GM12878 (cell line): ENCODE measurements around the gene CDKN2A. TPM values are rescaled to one million over a fixed set of nuclear protein-coding genes. Genes with fewer than 3 reads are reported as not detected.

Experiments used
- ATAC-seq: fragments of 200-7000 bp; cut with Tn5 transposase; 3 replicates; pipeline ENCODE4 v1.9.1; 2020; ENCODE audit warnings: mild to moderate bottlenecking, moderate library complexity
- BruUV-seq: library from RNA; stranded (reverse); fragments of 400-500 nt; replicated peaks from 2 replicates; lab custom pipeline; 2021; lab: Mats Ljungman, UMichigan
- CTCF ChIA-PET: fragments of 300-600 bp; sonication (Branson Sonifier 250); formaldehyde crosslinking; extraction: SDS; loops from one replicate; lab custom pipeline; 2021; ENCODE audit warnings: inconsistent platforms; lab: Yijun Ruan, JAX
- POLR2A ChIA-PET: fragments of 350-600 bp; formaldehyde crosslinking; extraction: SDS; loops from one replicate; lab custom pipeline; 2021; ENCODE audit warnings: inconsistent platforms; lab: Charles Lee
- RAD21 ChIA-PET: fragments of 300-600 bp; sonication (Branson Sonifier 250); formaldehyde crosslinking; loops from one replicate; lab custom pipeline; 2023; ENCODE audit warnings: antibody characterized with exemption; ENCODE audit not compliant: unreplicated experiment; lab: Charles Lee
- SMC1A ChIA-PET: fragments of 300-600 bp; sonication (Branson Sonifier 250); formaldehyde crosslinking; loops from one replicate; lab custom pipeline; 2023; ENCODE audit not compliant: unreplicated experiment, uncharacterized antibody; lab: Charles Lee
- DNase-seq: peaks from one replicate; pipeline ENCODE4 v3.0.0-alpha.2; 2011; ENCODE audit warnings: low read depth, low spot score
- FAIRE-seq: peaks from 3 replicates; lab custom pipeline; 2011; peaks lifted over from hg19 to GRCh38; lab: Jason Lieb, UNC
- H2AFZ ChIP-seq: 2 replicates; pipeline ENCODE4 v1.6.0; 2011; ENCODE audit warnings: low read depth, low read length, control low read depth; ENCODE audit not compliant: control insufficient read depth
- H3K27ac ChIP-seq: 2 replicates; pipeline ENCODE4 v1.5.1; 2011; ENCODE audit warnings: control low read depth; ENCODE audit not compliant: control insufficient read depth, insufficient read depth
- H3K27me3 ChIP-seq, 2 experiments: replicated peaks in 1 of 2; 2 replicates each; pipeline versions ENCODE4 v1.6.0 to v1.6.1; 2011; ENCODE audit warnings: low read length in 1 of 2; ENCODE audit not compliant: control insufficient read depth in 2 of 2, insufficient read depth in 2 of 2
- H3K36me3 ChIP-seq, 2 experiments: 2 replicates each; pipeline ENCODE4 v1.5.1; 2011; ENCODE audit warnings: low read length in 1 of 2; ENCODE audit not compliant: control insufficient read depth in 2 of 2, insufficient read depth in 2 of 2
- H3K4me1 ChIP-seq: 2 replicates; pipeline ENCODE4 v1.6.1; 2011; ENCODE audit warnings: mild to moderate bottlenecking, low read length, moderate library complexity, mixed read lengths; ENCODE audit not compliant: control insufficient read depth, insufficient read depth
- H3K4me2 ChIP-seq: 2 replicates; pipeline ENCODE4 v1.6.0; 2011; ENCODE audit warnings: control low read depth; ENCODE audit not compliant: control insufficient read depth, insufficient read depth
- H3K4me3 ChIP-seq: fragments of 200-600 bp; sonication (generic); 2 replicates; pipeline ENCODE4 v1.5.1; 2016
- H3K79me2 ChIP-seq: 2 replicates; pipeline ENCODE4 v1.6.0; 2011; ENCODE audit warnings: low read length; ENCODE audit not compliant: control insufficient read depth, insufficient read depth
- H3K9ac ChIP-seq: 2 replicates; pipeline ENCODE4 v1.8.0; 2011; ENCODE audit warnings: low read length, control low read depth, mixed read lengths; ENCODE audit not compliant: control insufficient read depth, insufficient read depth
- H3K9me3 ChIP-seq: replicated peaks from 3 replicates; pipeline ENCODE4 v1.5.1; 2011; ENCODE audit warnings: mild to moderate bottlenecking, low read length; ENCODE audit not compliant: control insufficient read depth, insufficient read depth
- H4K20me1 ChIP-seq: 2 replicates; pipeline ENCODE4 v1.6.0; 2011; ENCODE audit not compliant: control insufficient read depth, insufficient read depth
- BHLHE40 ChIP-seq, 2 experiments: fragments of 450-650 bp in 1 of 2; IDR thresholded peaks; 2 replicates each; pipeline ENCODE4 v1.6.1; 2011 to 2017; ENCODE audit warnings: low read depth in 2 of 2, borderline replicate concordance in 1 of 2, improper control_type of control experiment in 1 of 2, low read length in 1 of 2, mild to moderate bottlenecking in 1 of 2
- ETV6 ChIP-seq, 2 experiments: fragments of 450-650 bp in 1 of 2; IDR thresholded peaks in 1 of 2; conservative IDR thresholded peaks in 1 of 2; 2 replicates each; pipeline ENCODE4 v1.6.1; 2014; ENCODE audit warnings: antibody characterized with exemption in 1 of 2, borderline replicate concordance in 1 of 2, low read depth in 1 of 2, mild to moderate bottlenecking in 1 of 2, moderate library complexity in 1 of 2
- FOS ChIP-seq: IDR thresholded peaks from 3 replicates; pipeline ENCODE4 v1.6.1; 2011; ENCODE audit warnings: borderline replicate concordance; ENCODE audit not compliant: insufficient read length; ENCODE audit errors: extremely low read depth
- IKZF1 ChIP-seq: fragments of 450-650 bp; conservative IDR thresholded peaks from 2 replicates; pipeline ENCODE4 v1.6.1; 2017; ENCODE audit warnings: antibody characterized with exemption, mild to moderate bottlenecking
- KLF5 ChIP-seq: fragments of 450-650 bp; IDR thresholded peaks from 2 replicates; pipeline ENCODE4 v1.6.1; 2014; ENCODE audit warnings: mild to moderate bottlenecking; ENCODE audit not compliant: partially characterized antibody
- MEF2A ChIP-seq: IDR thresholded peaks from 2 replicates; pipeline ENCODE4 v1.6.1; 2011; ENCODE audit warnings: low read depth, mild to moderate bottlenecking, low read length, moderate library complexity; ENCODE audit not compliant: insufficient read depth
- MXI1 ChIP-seq: fragments of 150-350 bp; IDR thresholded peaks from 2 replicates; pipeline ENCODE4 v1.6.1; 2011; ENCODE audit warnings: low read depth, mild to moderate bottlenecking, inconsistent platforms, low read length, improper control_type of control experiment
- PBX3 ChIP-seq: IDR thresholded peaks from 2 replicates; pipeline ENCODE4 v1.6.1; 2011; ENCODE audit warnings: mild to moderate bottlenecking, low read depth, low read length, moderate library complexity; ENCODE audit not compliant: insufficient replicate concordance
- RAD51 ChIP-seq: fragments of 450-650 bp; IDR thresholded peaks from 2 replicates; pipeline ENCODE4 v1.6.1; 2016; ENCODE audit warnings: moderate library complexity, mild to moderate bottlenecking, inconsistent platforms
- RBBP5 ChIP-seq: fragments of 200-600 bp; sonication (generic); conservative IDR thresholded peaks from 2 replicates; pipeline ENCODE4 v1.6.1; 2016
- RELB ChIP-seq: fragments of 450-650 bp; IDR thresholded peaks from 2 replicates; pipeline ENCODE4 v1.6.1; 2017; ENCODE audit warnings: low read depth, mild to moderate bottlenecking, moderate library complexity
- SIN3A ChIP-seq: IDR thresholded peaks from 2 replicates; pipeline ENCODE4 v1.6.1; 2012; ENCODE audit warnings: low read depth, low read length, improper control_type of control experiment
- SMARCA5 ChIP-seq: fragments of 450-650 bp; IDR thresholded peaks from 2 replicates; pipeline ENCODE4 v1.6.1; 2017; ENCODE audit warnings: mild to moderate bottlenecking
- YY1 ChIP-seq: IDR thresholded peaks from 2 replicates; pipeline ENCODE4 v1.6.1; 2011; ENCODE audit warnings: low read depth, mild to moderate bottlenecking, low read length
- ZZZ3 ChIP-seq: IDR thresholded peaks from 2 replicates; pipeline ENCODE4 v1.6.1; 2011; ENCODE audit warnings: low read depth; ENCODE audit not compliant: control insufficient read depth, insufficient read length
- WGBS: methylation state at CpG from one replicate; pipeline ENCODE4 v1.1.6; 2016; ENCODE audit warnings: low lambda C conversion rate; ENCODE audit not compliant: insufficient replicate concordance, insufficient coverage; ENCODE audit errors: missing lambda C conversion rate; 5-methylcytosine and 5-hydroxymethylcytosine counted together
- in situ Hi-C: fragments of 300-500 bp; cut with MboI; formaldehyde crosslinking; loops from 9 replicates; pipeline ENCODE4 v1.14.3; 2018; ENCODE audit warnings: mixed read lengths
- intact Hi-C: fragments of 100-400 bp; cut with micrococcal nuclease; formaldehyde crosslinking; loops from one replicate; pipeline ENCODE4 v1.14.2; 2022; ENCODE audit not compliant: unreplicated experiment
- polyA plus RNA-seq, 11 experiments: library from polyadenylated mRNA; depleted of rRNA in 4 of 11; unstranded in 6 of 11; stranded (reverse) in 5 of 11; fragments of >200 nt; fragmentation: Nextera tagmentation in 4 of 11; fragmentation: Illumina TruSeq in 1 of 11; extraction: Ambion mirVana in 4 of 11; extraction: Trizol in 1 of 11; gene quantifications; 1 replicate in 1 of 11; 2 replicates in 10 of 11; pipeline versions ENCODE4 v1.2.1 to v1.2.3, GENCODE V29; 2011 to 2016; ENCODE audit warnings: inconsistent platforms in 2 of 11, missing spikeins in 2 of 11, low read depth in 1 of 11
- total RNA-seq, 4 experiments: library from RNA; depleted of rRNA in 3 of 4; stranded (reverse); fragments of >200 nt in 3 of 4; fragmentation: Illumina TruSeq in 1 of 4; extraction: Trizol in 1 of 4; gene quantifications; 2 replicates each; pipeline versions ENCODE4 v1.2.1 to v1.2.3, GENCODE V29; 2013 to 2021

Gene CDKN2A
- total and polyA plus RNA-seq, 10 of the 15 experiments (the other 5 are each of a cell fraction or from before 2014, with no cell fraction given), result 0.84 to 41.2 (median 18.4) TPM

GRCh38 chr9:22002038-22002437 lies 7.8 kb upstream of the CDKN2A start:
- CTCF ChIA-PET, result interaction anchor here (1.0 to 2.7 kb wide), 3 partner anchors 118 to 190 kb away, joined by 4 to 7 read pairs (median 4); no protein-coding TSS in a partner anchor
- no peak for FAIRE-seq
- Histone ChIP-seq H4K20me1 (no peaks in the 10 kb centered on the region), H3K36me3 (no peaks in the 10 kb centered on the region), H3K4me3 (no peak overlapping the region)
- TF ChIP-seq MEF2A, result no peak
- no peak for TF ChIP-seq ZZZ3
- TF ChIP-seq, all 136 proteins: peak for 0
- ATAC-seq, result no peak
- BruUV-seq, result no TSS peak
- no peak for DNase-seq
- H3K9me3 ChIP-seq, result no peaks in the 10 kb centered on the region
- POLR2A ChIA-PET, result no interaction called here
- WGBS, result 0% methylated on average over 1 of the region's 1 CpG
- in situ Hi-C loops (no loop called here), intact Hi-C loops (no loop called here)
- peaks cover 12% of the 10 kb centered on the region for H3K4me1 ChIP-seq
- no peak overlapping the region for H2AFZ ChIP-seq
- no peaks in the 10 kb centered on the region; a peak in 1 of 4 replicates for H3K27me3 ChIP-seq
- no peak overlapping the region for H3K27ac ChIP-seq
- no peak overlapping the region for H3K4me2 ChIP-seq
- SMC1A ChIA-PET, result interaction anchor here (1.1 to 1.8 kb wide), 2 partner anchors 15 to 189 kb away, joined by 3 to 5 read pairs; no protein-coding TSS in a partner anchor
- H3K9ac ChIP-seq, result no peak overlapping the region
- RAD21 ChIA-PET, result no interaction called here
- H3K79me2 ChIP-seq, result no peaks in the 10 kb centered on the region

GRCh38 chr9:21998026-21998425 lies 3.8 kb upstream of the CDKN2A start:
- Histone ChIP-seq H4K20me1 (no peaks in the 10 kb centered on the region), H3K4me3 (no peak overlapping the region), H3K9ac (no peak overlapping the region), H3K4me1 (peaks cover 4% of the 10 kb centered on the region; the same call in 1 of the 2 replicates), H3K36me3 (no peaks in the 10 kb centered on the region), H3K9me3 (no peaks in the 10 kb centered on the region), H3K79me2 (peaks cover 11% of the 10 kb centered on the region), H3K27ac (no peak overlapping the region), H3K4me2 (no peak overlapping the region), H2AFZ (no peak overlapping the region), H3K27me3 (no peaks in the 10 kb centered on the region)
- no peak for ATAC-seq
- WGBS, result 78% methylated on average over 2 of the region's 2 CpGs
- ChIA-PET RAD21 (interaction anchor here (1.0 kb wide), 1 partner anchor 10 kb away, joined by 6 read pairs; the partner anchor contains the start of gene CDKN2B), SMC1A (interaction anchor here (3.8 kb wide), 1 partner anchor 11 kb away, joined by 16 read pairs; the partner anchor contains the start of gene CDKN2B), POLR2A (no interaction called here), CTCF (interaction anchor here (1.0 to 2.1 kb wide), 3 partner anchors 10 to 246 kb away, joined by 4 to 14 read pairs (median 5); partner anchors contain the start of gene CDKN2B)
- in situ Hi-C loops (no loop called here), intact Hi-C loops (no loop called here)
- FAIRE-seq, result no peak
- BruUV-seq, result no TSS peak
- no peak for DNase-seq
- no peak for TF ChIP-seq SIN3A
- TF ChIP-seq ETV6 (conservative IDR thresholded peaks at IDR 0.05 in 1 of 2, IDR thresholded peaks at IDR 0.05 in 1 of 2; ENCODE audit: borderline replicate concordance in 1 of 2, low read depth in 1 of 2), result no peak
- TF ChIP-seq RAD51, result no peak
- TF ChIP-seq MXI1, result no peak
- no peak for TF ChIP-seq RELB
- TF ChIP-seq BHLHE40 (IDR thresholded peaks at IDR 0.05; ENCODE audit: borderline replicate concordance in 1 of 2, low read depth in 2 of 2, low read length in 1 of 2), result no peak
- TF ChIP-seq RBBP5, result no peak
- no peak for TF ChIP-seq KLF5
- no peak for TF ChIP-seq YY1
- TF ChIP-seq FOS, result no peak
- TF ChIP-seq PBX3, result no peak
- TF ChIP-seq IKZF1, result no peak
- no peak for TF ChIP-seq SMARCA5
